Spinal cord (tissue), 10 donors: ENCODE measurements around the gene RPL22. TPM values are rescaled to one million over a fixed set of nuclear protein-coding genes. Genes with fewer than 3 reads are reported as not detected.

Experiments
- DNase-seq, 6 donors: peaks; one replicate each; pipeline versions ENCODE4 v3.0.0 to v3.0.0-alpha.2; 2013 to 2015; ENCODE audit warnings: low spot score in 6 of 6, low read depth in 4 of 6
- H3K27ac ChIP-seq: one replicate; pipeline ENCODE4 v1.5.1; 2013; ENCODE audit warnings: low read depth, low read length, control low read depth
- H3K27me3 ChIP-seq: one replicate; pipeline ENCODE4 v1.6.1; 2013; ENCODE audit warnings: low read length; ENCODE audit not compliant: control insufficient read depth, insufficient read depth
- H3K36me3 ChIP-seq: one replicate; pipeline ENCODE4 v1.6.1; 2013; ENCODE audit warnings: low read length; ENCODE audit not compliant: control insufficient read depth, insufficient read depth
- H3K4me1 ChIP-seq: one replicate; pipeline ENCODE4 v1.6.1; 2013; ENCODE audit warnings: low read length; ENCODE audit not compliant: control insufficient read depth, insufficient read depth
- H3K4me3 ChIP-seq: one replicate; pipeline ENCODE4 v1.5.1; 2013; ENCODE audit warnings: low read depth, low read length, control low read depth
- H3K9me3 ChIP-seq: one replicate; pipeline ENCODE4 v1.6.1; 2013; ENCODE audit warnings: low read length; ENCODE audit not compliant: control insufficient read depth, insufficient read depth
- WGBS: methylation state at CpG from one replicate; pipeline ENCODE4 v1.1.5; 2013; ENCODE audit warnings: missing lambda C conversion rate; ENCODE audit not compliant: insufficient coverage; 5-methylcytosine and 5-hydroxymethylcytosine counted together
- polyA plus RNA-seq, 2 donors: library from polyadenylated mRNA; unstranded; fragments of 120-200 nt; gene quantifications; one replicate each; pipeline ENCODE4 v1.2.1, GENCODE V29; 2013; ENCODE audit not compliant: insufficient read length in 2 of 2
- total RNA-seq, 2 donors: library from RNA; depleted of rRNA in 1 of 2; stranded (reverse); fragments of 120-200 nt in 1 of 2; fragments of >200 nt in 1 of 2; gene quantifications; one replicate each; pipeline versions ENCODE4 v1.2.3 to v1.2.4, GENCODE V29; 2013 to 2014
- donor health status: healthy.

RPL22 gene
- total and polyA plus RNA-seq, 4 donors, result 171 to 337 (median 317) TPM

GRCh38 chr1:6177681-6178380 is 21.6 kb downstream of the RPL22 start:
- no peak overlapping the region for H3K27ac ChIP-seq
- 76% methylated on average over 17 of the region's 18 CpGs for WGBS

DNA sequence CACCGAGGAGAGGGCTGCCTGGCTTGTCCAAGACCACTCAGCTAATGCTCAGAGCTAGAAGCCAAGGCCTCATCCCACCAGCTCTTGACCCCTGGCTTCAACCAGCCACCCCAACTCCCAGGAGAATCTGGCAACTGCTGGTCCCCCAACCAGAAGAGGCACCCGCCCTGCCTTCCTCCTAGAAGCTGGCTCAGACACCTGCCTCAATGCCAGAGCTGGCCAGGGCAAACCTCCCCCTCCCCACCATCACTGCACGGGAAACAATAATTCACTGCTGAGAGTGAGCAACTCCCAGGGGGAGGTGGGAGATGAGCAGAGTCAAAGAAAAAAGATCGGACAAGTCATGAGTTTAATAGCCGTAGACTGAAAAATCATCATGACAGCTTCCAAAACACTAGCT is 22.6 kb downstream of the RPL22 start:
- H3K9me3 ChIP-seq, result no peaks in the 10 kb centered on the region
- peaks cover 27% of the 10 kb centered on the region for H3K27me3 ChIP-seq
- H3K4me3 ChIP-seq, result no peak overlapping the region
- H3K36me3 ChIP-seq, result peaks cover 16% of the 10 kb centered on the region
- DNase-seq, result no peak
- WGBS, result 85% methylated on average over 2 of the region's 5 CpGs
- H3K27ac ChIP-seq, result no peak overlapping the region
- H3K4me1 ChIP-seq, result peaks cover 30% of the 10 kb centered on the region

More at GRCh38 chr1:6177681-6178380, 21.6 kb downstream of the RPL22 start:
- H3K4me1 ChIP-seq, result peaks cover 30% of the 10 kb centered on the region
- H3K27me3 ChIP-seq, result peaks cover 27% of the 10 kb centered on the region
- no peaks in the 10 kb centered on the region for H3K9me3 ChIP-seq
- no peak overlapping the region for H3K4me3 ChIP-seq
- peaks cover 14% of the 10 kb centered on the region for H3K36me3 ChIP-seq
- DNase-seq, result no peak

- peaks cover 15% of the 10 kb centered on the region for H3K27me3 ChIP-seq
Observed at GRCh38 chr1:6175411-6175828, 24.0 kb downstream of the RPL22 start.

GRCh38 chr1:6174621-6175410 is 24.6 kb downstream of the RPL22 start:
- no peak for DNase-seq
- Histone ChIP-seq H3K27ac (no peak overlapping the region), H3K36me3 (peaks cover 27% of the 10 kb centered on the region), H3K4me1 (peaks cover 27% of the 10 kb centered on the region), H3K27me3 (peaks cover 15% of the 10 kb centered on the region), H3K9me3 (no peaks in the 10 kb centered on the region), H3K4me3 (no peak overlapping the region)
- 93% methylated on average over 5 of the region's 5 CpGs for WGBS

More at GRCh38 chr1:6175411-6175828, 24.0 kb downstream of the RPL22 start:
- H3K27ac ChIP-seq, result no peak overlapping the region
- peaks cover 24% of the 10 kb centered on the region for H3K36me3 ChIP-seq
- no peak overlapping the region for H3K4me3 ChIP-seq
- no peak for DNase-seq
- WGBS, result 86% methylated on average over 6 of the region's 6 CpGs
- peaks cover 27% of the 10 kb centered on the region for H3K4me1 ChIP-seq
- H3K9me3 ChIP-seq, result no peaks in the 10 kb centered on the region

DNA sequence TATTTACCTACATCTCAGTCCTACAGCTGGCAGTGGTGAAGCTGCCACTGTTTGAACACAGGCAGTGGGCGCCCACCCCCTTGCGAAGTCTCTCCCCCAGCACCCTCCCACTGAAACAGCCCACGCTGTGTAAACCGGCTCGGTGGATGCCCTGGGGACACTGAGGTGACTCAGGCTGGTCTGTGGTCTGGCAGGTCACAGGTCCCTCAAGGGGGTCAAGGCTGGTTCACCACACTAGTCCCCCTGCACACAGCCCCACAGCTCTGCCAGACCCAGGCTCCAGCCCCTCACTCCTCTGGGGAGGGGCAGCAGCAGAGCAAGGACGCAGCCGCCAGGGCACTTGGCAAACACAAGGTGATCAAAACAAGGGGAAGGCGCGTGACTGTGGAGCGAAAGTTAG is 26.8 kb downstream of the RPL22 start:
- no peak overlapping the region for H3K27ac ChIP-seq
- H3K36me3 ChIP-seq, result peaks cover 33% of the 10 kb centered on the region
- H3K4me1 ChIP-seq, result peaks cover 10% of the 10 kb centered on the region
- DNase-seq, result no peak
- no peaks in the 10 kb centered on the region for H3K27me3 ChIP-seq
- H3K9me3 ChIP-seq, result no peaks in the 10 kb centered on the region
- no peak overlapping the region for H3K4me3 ChIP-seq
- 90% methylated on average over 10 of the region's 10 CpGs for WGBS

- Histone ChIP-seq H3K36me3 (peaks cover 40% of the 10 kb centered on the region), H3K9me3 (no peaks in the 10 kb centered on the region), H3K27me3 (no peaks in the 10 kb centered on the region), H3K4me1 (peaks cover 9% of the 10 kb centered on the region), H3K4me3 (no peak overlapping the region), H3K27ac (no peak overlapping the region)
- DNase-seq, result no peak
- WGBS, result 39% methylated on average over 7 of the region's 10 CpGs
Observed at GRCh38 chr1:6171548-6172124, 27.8 kb downstream of the RPL22 start.

DNA sequence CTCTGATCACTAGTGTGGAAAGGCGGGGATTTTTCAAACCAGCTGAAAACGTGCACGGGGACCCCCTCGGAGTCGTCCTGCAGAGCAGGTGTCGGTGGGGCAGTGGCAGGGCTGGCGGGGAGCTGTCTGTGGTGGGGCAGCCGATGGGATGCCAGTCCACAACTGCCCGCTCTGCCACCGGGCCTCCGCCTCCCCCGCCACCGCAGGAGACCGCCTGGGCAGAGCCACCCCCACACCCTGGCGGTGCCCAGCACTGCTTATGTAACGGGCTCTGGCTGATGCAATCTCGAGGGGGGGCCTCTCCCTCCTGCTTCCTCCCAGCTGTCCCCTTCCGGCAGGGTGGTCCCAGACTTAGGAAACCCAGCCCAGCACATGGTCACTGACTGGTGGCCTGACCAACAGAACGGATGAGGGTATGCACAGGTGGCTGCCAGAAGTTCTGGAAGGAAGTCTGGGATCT is 28.6 kb downstream of the RPL22 start:
- 67% methylated on average over 13 of the region's 19 CpGs for WGBS
- peaks cover 10% of the 10 kb centered on the region for H3K4me1 ChIP-seq
- peaks cover 46% of the 10 kb centered on the region for H3K36me3 ChIP-seq
- H3K27me3 ChIP-seq, result no peaks in the 10 kb centered on the region
- no peak for DNase-seq
- H3K4me3 ChIP-seq, result no peak overlapping the region
- no peak overlapping the region for H3K27ac ChIP-seq
- no peaks in the 10 kb centered on the region for H3K9me3 ChIP-seq

DNA sequence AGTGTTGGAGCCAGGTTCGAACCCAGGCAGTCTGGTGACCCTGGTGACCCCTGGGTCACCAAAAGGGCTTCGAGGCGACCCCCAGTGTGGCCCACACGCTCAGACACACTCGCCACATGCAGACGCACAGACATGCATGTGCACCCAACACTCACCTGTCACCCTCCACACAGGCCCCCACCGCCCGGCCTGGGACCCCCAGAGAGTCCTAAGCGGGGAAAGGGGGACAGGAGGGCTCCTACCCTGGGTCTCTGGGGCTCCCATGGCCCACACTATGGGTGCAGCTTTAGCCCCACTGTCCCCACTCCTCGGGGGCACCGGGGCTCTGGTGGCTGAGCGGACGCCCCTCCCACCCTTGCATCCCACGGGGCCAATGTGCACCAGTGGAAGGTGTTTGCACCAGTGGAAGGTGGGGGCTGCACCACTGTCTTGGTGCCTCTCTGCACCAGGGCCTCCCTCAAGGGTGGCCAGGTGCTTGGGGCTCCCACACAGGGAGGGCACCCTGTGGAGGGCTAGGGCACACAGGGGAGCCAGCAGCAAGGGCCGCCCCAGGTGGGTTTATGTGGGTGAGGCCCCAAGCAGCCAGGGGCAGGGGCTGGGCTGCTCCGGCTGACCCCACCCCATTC is 29.2 kb downstream of the RPL22 start:
- WGBS, result 66% methylated on average over 10 of the region's 16 CpGs
- no peaks in the 10 kb centered on the region for H3K9me3 ChIP-seq
- no peak overlapping the region for H3K27ac ChIP-seq
- H3K4me3 ChIP-seq, result no peak overlapping the region
- no peak for DNase-seq
- no peaks in the 10 kb centered on the region for H3K27me3 ChIP-seq
- peaks cover 51% of the 10 kb centered on the region for H3K36me3 ChIP-seq
- H3K4me1 ChIP-seq, result peaks cover 15% of the 10 kb centered on the region

- Histone ChIP-seq H3K4me3 (no peak overlapping the region), H3K4me1 (peaks cover 26% of the 10 kb centered on the region), H3K36me3 (peaks cover 45% of the 10 kb centered on the region), H3K9me3 (no peaks in the 10 kb centered on the region), H3K27me3 (no peaks in the 10 kb centered on the region), H3K27ac (no peak overlapping the region)
- WGBS, result 91% methylated on average over 15 of the region's 18 CpGs
- no peak for DNase-seq
Observed at GRCh38 chr1:6168947-6169586, 30.3 kb downstream of the RPL22 start.
